Amniotic epithelial cell (primary cell): Measurements from ENCODE around the gene CYP2A13.
A peak's percentile ranks its signal among the peaks of the same experiment; 100 is the strongest.
"Not testable (repeated sequence)": the region's sequence is repeated elsewhere in the genome, so short reads cannot be mapped to it uniquely, and the experiment has no call there.

ENCODE experiments used
- DNase-seq: peaks from one replicate; pipeline ENCODE4 v3.0.0-alpha.2; 2010; ENCODE audit warnings: low read depth

CYP2A13 gene

DNA sequence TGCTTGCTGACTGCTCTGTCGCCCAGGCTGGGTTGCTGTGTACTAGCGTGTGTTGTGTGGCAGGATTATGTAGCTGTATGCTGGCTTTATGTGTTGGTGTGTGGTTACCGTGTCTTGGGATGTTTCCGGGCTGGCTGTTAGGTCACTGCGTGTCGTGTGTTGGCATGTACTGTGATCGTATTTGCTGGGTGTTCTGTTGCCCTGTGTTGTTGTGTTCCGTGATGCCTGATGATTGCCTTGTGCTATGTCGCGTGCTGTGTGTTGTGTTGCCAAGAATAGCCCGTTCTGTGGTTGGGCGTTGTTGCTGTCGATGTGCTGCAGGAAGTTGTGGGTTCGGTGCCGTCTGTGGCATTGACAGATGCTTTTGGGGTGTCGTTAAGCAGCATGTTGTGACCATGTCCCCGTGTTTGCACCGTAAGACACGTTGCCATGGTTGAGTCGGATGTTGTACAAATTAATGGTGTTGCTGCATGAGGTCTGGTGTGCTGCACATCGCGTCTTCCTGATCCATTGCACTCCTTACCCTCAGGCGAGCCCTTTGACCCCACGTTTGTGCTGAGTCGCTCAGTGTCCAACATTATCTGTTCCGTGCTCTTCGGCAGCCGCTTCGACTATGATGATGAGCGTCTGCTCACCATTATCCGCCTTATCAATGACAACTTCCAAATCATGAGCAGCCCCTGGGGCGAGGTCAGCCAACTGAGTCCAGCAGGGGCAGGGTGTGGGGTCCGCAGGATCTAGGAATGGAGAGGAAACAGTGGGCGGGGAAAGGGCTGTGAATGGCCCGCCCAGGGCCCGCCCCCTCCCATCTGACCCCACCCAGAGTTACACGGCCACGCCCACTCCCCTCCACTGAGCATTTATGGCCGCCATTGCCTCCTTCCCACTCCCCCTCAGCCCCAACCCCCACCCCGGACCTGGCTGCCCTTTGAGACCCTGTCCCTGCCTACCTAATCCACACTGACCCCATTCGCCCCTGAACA lies 33.0 kb downstream of the CYP2A13 start:
- DNase-seq: not testable (repeated sequence)

- DNase-seq: not testable (repeated sequence)
Measured at GRCh38 chr19:41122846-41123245, 34.6 kb downstream of the CYP2A13 start.

DNA sequence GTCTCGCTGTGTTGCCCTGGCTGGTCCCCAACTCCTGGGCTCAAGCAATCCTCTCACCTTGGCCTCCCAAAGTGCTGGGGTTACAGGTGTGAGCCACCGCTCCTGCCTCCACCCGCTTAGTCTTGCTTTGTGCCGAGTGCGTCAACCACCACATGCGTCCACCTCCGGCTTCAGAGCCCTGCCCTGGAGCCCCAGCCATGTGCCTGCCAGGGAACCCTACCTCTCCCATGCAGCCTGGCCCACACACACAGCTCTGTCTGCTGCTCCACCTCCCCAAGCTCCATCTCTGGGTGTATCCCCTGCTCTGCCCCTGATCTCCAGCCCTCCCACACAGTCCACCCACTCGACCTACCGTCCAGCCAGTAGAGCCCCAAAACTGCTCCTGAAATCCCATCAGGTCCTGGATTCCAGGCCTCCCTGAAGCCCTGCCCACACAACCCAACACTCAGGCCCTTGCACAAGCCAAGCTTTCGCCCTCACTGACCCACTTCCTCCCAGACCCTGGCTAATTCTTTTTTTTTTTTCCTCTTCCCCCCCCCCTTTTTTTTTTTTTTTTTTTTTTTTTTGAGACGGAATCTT lies 35.6 kb downstream of the CYP2A13 start:
- peak; percentile 6 for DNase-seq

DNA sequence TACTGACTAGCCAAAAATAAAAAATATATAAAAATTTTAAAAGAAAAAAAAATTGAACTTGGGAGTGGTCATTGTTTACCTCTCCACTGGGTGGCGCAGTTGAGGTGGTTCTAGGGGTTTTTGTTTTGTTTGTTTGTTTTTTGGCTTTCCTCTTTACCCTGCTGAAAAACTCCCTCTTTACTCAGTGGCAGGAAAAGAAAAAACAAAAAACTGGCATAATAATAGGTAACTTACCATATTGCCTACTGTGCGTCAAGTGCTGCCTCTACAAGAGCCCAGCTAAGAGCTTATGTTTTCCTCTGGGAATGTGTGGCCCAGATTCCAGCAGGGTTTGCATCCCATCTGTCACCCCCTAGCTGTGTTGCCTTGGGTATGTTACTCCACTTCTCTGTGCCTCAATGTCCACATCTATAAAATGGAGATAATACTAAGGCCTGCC lies 38.5 kb downstream of the CYP2A13 start:
- peak; percentile 6 for DNase-seq

DNA sequence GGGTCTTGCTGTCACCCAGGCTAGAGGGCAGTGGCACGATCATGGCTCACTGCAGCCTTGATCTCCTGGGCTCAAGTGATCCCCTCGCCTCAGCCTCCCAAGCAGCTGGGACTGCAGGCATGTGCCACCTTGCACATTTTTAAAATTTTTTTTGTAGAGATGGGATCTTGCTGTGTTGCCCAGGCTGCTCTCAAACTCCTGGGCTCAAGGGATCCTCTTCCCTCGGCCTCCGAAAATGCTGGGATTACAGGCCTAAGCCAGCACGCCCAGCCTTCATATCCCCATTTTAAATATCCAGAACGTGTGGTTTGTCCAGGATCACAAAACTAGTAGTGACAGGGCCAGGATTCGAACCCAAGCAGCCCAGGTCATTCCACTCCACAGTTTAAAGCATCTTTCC lies 39.1 kb downstream of the CYP2A13 start:
- not testable (repeated sequence) for DNase-seq

DNA sequence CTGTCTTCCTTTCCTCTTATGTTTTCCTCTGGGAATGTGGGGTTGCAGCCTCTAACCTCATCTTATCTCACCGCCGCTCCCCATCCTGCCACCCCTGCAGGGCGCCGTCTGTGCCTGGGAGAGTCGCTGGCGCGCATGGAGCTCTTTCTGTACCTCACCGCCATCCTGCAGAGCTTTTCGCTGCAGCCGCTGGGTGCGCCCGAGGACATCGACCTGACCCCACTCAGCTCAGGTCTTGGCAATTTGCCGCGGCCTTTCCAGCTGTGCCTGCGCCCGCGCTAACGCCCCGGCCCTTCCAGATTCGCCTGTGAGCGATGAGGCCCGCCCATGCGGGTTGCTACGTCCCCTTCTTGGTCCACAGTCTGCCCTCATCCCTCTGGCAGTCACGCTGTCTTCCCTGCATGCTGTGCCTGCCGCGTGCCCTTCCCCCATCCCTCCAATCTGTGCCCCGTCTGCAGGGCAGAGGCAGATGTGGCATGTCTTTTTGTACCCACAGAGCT lies 39.6 kb downstream of the CYP2A13 start:
- peak; percentile 43 for DNase-seq

GRCh38 chr19:41128692-41129091 lies 40.4 kb downstream of the CYP2A13 start:
- DNase-seq: no peak

GRCh38 chr19:41131186-41131585 lies 42.9 kb downstream of the CYP2A13 start:
- DNase-seq: no peak

- DNase-seq: no peak
Measured at GRCh38 chr19:41133260-41133659, 45.0 kb downstream of the CYP2A13 start.

DNA sequence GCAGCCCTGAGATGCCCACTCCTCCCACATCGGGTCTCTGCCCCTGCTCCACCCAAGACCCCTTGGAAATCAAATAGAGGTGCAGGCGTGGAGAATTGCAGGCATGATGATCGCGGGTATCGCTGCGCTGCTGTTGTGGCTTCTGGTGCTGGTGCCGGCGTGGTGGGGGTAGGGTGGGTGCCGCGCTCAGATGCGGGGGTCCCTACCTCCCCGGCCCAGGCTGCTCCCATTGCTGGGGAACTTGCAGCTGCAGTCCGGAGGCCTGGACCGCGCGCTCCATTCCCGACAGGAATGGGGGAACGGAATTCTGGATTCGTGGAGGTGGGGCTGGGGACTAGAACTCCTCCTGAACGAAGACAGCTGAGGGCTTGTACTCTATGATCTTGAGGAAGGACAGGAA lies 46.4 kb downstream of the CYP2A13 start:
- DNase-seq: no peak

- DNase-seq: peak; percentile 80
Measured at GRCh38 chr19:41135390-41136384, 47.4 kb downstream of the CYP2A13 start.

DNA sequence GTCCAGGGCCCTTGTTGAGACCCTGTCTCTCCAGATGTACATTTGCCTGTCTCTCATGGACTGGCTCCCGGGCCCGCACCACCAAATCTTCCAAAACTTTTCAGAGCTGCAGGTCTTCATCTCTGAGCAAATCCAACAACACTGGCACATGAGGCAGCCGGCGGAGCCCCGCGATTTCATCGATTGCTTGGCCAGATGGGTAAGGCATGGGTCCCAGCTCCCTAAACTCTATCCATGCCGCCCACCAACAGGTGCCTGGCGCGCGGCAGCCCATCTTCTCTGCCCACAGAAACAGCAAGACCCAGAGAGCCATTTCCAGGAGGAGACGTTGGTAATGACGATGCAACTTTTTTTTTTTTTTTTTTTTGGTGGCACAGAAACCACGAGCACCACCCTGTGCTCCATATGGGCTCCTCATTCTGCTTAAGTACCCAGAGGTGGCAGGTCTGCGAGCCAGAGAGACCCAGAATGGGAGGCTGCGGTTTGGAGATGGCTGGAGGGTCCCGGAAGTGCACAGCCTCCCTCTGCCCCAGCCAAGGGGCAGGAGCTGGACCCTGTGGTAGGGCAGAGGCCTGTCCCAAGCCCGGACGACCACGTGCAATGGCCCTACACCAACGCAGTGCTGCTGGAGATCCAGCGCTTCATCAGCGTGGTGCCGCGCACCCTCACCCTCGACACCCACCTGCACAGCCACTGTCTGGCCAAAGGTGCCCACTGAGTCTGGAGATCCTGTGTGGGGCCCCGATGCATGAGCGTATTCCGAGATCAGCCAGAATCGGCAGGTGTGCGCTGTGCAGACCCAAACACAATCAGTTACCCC lies 48.6 kb downstream of the CYP2A13 start:
- no peak for DNase-seq

DNA sequence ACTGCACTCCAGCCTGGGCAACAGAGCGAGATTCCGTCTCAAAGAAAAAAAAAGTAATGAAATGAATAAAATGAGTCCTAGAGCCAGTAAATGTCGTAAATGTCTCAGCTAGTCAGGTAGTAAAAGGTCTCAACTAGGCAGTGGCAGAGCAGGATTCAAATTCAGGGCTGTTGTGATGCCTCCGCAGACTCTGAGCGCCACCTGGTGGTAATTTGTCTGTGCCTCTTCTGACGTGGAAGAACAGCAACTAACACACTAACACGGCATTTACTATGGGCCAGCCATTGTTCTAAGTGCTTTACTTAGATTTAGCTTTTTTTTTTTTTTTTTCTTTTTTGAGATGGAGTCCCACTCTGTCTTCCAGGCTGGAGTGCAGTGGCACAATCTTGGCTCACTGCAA lies 56.2 kb downstream of the CYP2A13 start:
- DNase-seq: peak; percentile 77
